Activated T-helper 9 cell treated with anti-CD3 and anti-CD28 coated beads, Interleukin-2, amount 50 U/mL, for 16 hours (primary cell): Measurements from ENCODE around the gene DTX3.
A peak's percentile ranks its signal among the peaks of the same experiment; 100 is the strongest.
"Not testable (repeated sequence)": the region's sequence is repeated elsewhere in the genome, so short reads cannot be mapped to it uniquely, and the experiment has no call there.

Experiments used
- DNase-seq: peaks from one replicate; pipeline ENCODE4 v3.0.0-alpha.2; 2020; ENCODE audit warnings: low read depth

The DTX3 gene

DNA sequence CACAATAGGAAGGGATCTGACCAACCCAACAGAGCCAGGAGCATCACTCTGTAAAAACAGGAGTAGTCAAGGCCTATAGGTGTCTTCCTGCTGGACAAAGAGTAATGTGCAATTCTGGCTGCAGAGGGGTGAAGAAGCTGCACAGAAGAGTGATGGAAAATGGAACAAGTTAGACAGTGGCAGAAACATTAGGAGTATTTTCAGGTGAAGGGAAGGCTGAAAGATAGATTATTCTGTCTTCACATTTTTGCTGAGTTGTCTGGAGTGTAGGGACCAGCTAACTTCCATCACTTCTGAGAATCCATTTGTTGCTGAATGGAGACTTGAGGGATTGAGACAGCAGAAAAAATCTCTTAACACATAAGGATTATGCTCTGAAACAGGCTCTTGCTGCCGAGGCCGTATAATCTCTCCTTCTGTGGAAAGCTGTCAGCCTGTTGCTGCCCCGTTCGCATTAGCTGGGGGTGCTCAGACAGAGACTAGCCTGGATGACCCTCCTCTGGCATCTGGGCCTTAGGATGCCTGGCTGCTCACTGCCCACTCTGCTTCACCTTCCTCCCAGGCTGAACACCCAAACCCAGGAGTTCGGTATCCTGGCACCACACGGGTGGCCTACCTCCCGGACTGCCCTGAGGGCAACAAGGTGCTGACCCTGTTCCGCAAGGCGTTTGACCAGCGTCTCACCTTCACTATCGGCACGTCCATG lies 3.5 kb downstream of the DTX3 start:
- DNase-seq: no peak

DNA sequence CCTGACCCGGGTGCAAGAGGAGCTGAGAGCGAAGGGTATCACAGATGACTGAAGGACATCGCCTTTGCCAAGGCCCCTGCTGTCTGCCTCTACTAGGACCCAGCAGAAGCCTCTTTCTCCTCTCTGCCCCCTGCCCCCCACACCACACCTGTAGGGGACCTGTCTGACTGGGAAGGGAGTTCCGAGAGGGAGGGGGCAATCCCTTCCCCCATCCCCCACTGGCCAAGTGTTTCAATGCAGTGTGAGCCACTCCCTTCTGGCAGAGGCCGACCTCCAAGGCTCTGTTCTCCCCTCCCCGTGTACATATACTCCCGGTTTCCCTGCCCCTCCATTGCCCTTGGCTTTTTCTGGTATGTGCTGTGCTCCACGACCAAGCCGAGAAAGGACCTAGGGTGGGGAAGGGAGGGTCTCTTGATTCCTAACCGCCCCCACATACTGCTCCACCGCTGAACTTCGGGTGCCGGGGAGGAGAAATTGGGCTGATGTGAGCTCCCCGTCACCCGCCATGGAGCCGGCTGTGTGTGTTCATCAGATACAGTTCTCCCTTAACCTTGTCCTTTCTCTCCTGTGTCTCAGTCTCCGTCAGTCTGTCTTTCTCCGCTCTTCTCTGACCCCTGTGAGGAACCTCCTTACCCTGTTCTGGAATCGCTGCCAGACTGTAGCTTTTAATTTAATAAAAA lies 4.6 kb downstream of the DTX3 start:
- no peak for DNase-seq

DNA sequence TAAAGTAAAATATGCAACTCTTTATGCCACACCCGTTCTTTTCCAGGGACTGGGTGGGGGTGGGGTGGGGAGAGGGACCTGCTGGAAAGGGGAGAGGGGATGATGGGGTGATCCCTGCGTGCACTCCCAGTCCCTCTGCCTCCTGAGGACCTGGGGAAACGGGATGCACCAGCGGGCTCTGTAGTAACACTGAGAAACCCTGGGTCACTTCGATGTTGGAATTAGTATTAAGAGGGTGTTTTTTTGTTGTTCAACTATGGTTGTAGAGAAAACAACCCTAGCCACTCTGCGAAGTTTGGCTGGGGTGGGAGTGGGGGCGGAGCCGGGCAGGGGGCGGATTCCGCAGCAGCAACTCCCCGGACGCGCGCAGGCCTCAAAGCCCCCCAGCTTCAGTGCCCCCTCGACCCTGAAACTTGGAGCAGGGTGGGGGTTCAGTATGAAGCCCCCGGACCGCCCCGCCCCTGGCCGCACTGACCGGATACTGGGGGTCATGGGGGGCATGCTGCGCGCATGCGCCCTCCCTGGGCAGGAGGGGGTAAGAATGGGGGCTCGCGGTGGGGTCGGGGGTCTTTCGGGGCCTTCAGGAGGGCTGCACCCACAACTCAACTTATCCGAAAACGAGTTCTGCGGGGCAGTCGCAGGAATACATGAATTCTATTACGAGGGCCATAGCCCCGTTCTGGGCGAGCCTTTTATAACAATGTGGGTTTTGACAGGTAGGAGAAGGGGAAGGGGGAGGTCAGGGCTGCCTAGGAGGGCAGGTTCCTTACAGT lies 5.3 kb downstream of the DTX3 start:
- DNase-seq: no peak

DNA sequence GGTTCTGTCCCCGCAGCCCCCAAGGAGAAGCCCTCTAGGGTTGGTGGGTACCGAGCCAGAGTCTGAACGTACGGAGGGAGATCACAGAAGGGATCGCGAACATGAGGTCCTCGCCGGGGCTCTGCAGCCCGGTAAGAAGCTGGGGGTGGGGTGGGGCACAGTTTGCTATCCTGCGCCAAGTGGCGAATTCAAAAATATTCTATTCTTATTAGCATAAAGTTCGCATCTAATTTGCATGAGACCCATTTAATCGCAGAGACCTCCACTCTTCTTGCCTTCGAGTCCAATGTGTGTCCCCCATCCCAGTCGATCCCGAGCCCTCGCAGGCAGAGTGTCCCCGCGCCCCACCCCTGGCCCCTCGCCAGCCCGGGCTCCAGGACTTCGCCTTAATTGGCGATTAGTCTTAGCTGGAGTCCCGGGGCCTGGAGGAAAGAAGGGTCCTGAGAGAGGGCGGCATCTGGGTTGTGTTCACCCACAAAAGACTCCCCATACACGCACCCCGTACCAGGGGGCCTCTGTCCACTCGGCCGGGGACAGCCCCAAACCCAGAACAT lies 6.0 kb downstream of the DTX3 start:
- DNase-seq: no peak

DNA sequence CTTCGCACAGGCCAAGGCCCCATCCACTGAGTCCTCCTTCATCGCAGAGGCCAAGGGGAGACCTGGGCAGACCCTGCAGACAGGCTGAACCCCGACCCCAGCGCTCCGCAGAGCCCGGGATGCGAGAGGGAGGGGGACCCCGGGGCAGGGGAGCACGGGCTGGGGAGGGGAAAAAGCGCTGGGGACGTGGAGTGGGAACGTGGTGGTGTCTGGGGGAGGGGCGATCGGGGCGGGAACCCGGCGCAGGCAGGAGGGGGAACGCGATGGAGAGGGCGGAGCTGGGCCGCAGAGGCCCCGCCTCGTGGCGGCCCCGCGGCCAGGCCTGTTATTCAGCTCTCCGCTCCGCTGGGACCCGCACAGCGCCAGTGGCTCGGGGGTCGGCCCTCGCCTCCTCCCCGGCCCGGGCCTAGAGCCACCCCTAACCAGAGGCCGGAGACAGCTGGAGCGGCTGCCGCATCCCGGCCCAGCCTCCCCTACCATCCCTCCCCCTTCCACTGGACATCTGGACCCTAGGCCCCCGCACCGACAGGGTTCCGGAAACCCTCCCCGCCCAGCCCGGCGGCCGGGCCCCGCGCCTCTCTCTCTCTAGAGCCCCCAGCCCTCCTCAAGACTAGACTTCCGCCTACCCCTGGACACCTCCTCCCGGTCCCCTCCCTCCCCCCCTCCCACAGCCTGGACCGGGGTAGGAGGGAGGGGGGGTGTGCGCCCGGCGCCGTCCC lies 6.6 kb downstream of the DTX3 start, which contains the start of gene ARHGEF25:
TSS of gene ARHGEF25 (plus strand) at position 328 of the 719 bp plus-strand sequence. CDS start 460 bp downstream, outside the sequence.
- DNase-seq: peak; percentile 30

DNA sequence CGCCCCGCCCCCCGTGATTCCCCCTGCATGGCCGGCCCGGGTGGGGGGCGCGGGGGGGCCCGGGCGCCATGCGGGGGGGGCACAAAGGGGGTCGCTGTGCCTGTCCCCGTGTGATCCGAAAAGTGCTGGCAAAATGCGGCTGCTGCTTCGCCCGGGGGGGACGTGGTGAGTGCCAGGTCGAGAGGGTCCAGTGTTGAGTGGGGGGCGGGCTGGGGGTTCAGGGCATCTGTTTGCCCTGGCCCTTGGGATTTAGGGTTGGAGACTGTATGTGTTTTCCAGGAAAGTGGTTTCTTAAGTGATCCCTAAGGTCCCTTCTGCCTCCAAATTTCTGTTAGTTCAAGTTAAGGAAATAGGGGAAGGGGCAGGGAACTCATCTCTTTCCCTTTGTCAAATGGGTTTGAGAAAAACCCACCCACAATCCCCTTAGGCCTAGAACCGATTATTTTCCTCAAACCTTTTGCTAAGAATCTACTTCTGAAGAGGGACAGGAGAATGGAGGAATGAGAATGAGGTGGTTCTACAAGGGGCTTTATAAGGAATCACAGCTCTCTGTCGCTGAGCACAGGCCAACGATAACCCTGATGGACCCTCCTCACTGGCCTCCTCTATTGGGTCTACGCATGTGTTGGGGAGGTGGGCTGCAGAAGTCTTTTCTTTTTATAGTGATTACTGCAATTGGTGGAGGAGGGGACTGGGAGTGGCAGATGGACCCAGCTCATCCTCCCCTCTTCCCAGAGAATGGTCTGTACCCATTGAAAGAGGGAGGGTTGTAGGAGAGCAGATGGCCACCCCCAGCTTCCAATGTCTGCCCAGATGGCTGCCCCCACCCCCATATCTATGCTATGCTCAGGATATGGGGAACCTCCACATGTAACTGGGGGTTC lies 7.4 kb downstream of the DTX3 start:
- no peak for DNase-seq

DNA sequence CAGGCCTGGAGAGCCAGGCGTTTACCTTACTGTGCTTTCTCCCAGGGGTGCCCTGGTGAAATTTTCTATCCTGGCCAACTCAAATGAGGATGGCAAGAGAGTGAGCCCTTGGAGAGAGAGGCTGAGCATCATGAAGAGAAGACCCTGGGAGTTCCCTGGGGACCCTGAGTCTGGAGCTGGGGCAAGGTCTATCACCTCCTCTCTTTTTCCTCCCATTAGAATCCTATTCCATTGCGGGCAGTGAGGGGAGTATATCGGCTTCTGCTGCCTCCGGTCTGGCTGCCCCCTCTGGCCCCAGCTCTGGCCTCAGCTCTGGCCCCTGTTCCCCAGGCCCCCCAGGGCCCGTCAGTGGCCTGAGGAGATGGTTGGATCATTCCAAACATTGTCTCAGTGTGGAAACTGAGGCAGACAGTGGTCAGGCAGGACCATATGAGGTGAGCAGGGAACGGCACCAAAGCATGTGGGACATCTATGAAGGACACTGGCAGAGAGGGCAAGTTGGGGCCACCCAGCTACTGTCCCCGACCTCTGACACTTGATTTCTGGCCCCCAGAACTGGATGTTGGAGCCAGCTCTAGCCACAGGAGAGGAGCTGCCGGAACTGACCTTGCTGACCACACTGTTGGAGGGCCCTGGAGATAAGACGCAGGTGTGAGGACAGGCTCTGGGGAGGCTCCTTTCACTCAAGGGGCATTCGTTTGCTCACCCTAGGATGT lies 8.2 kb downstream of the DTX3 start:
- DNase-seq: no peak

DNA sequence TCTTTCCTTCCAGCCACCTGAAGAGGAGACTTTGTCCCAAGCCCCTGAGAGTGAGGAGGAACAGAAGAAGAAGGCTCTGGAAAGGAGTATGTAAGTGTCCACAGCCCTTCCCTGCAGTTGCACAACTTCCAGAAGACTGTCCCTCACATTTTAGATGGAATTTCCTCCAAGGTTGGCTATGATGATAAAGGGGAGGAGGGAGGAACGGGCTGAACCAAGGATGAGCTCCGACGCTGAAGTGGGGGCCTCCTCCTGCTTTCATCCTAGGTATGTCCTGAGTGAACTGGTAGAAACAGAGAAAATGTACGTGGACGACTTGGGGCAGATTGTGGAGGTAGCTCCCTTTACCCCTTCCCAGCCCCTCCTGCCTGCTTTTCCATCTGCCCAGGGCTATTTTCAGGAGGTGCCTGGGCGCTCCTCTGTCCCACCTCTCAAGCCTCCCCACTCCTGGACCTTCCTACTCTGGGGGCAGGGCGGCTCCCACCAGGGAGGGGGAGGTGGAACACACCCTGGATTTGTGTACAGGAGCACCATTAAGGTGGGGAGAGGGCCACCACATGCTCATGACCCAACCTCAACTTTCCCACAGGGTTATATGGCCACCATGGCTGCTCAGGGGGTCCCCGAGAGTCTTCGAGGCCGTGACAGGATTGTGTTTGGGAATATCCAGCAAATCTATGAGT lies 8.9 kb downstream of the DTX3 start:
- DNase-seq: no peak

DNA sequence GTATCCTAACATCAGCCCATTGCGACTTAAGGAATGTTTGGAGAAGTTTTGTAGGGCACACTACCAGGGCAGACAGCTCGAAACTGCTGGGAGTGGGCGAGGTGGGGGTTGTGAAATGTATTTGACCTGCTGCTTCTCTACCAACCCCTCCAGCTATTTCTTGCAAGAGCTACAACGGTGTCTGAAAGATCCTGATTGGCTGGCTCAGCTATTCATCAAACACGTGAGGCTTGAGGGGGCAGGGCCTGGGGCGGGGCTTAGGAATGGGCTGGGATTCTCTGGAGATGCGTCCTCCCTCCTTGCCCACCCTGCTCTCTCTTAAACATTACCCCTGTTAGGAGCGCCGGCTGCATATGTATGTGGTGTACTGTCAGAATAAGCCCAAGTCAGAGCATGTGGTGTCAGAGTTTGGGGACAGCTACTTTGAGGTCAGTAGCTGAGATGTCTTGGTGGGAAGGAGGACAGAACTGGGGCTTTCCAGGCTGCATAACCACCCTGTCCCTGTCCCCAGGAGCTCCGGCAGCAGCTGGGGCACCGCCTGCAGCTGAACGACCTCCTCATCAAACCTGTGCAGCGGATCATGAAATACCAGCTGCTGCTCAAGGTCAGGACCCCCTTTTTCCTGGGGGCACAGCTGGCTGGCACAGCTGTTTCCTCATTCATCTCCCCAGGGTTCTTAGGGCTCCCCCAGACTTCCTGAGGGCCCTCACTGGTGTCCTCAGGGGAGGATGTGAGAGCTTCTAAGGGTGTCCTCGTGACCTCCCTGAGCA lies 9.7 kb downstream of the DTX3 start:
- no peak for DNase-seq

DNA sequence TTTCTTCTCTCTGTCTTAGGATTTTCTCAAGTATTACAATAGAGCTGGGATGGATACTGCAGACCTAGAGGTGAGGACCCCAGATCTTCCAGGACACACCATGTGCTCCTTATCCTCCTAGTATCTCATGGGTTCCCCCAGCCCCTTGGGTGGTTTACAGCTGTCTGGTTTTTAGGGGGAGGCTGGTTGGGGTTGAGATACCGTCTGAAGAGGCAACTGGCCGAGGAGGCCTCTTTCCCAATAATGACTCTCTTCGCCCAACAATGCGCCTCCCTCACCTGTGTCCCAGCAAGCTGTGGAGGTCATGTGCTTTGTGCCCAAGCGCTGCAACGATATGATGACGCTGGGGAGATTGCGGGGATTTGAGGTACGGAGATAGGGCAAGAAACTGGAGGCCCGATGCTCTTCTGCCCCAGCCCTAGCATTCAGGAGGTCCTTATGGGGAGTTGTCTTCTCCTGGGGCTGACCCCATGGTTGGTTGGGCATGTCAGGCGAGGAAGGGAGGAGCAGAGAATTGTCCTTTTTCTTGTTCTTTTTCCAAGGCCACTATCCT lies 10.4 kb downstream of the DTX3 start:
- DNase-seq: no peak

DNA sequence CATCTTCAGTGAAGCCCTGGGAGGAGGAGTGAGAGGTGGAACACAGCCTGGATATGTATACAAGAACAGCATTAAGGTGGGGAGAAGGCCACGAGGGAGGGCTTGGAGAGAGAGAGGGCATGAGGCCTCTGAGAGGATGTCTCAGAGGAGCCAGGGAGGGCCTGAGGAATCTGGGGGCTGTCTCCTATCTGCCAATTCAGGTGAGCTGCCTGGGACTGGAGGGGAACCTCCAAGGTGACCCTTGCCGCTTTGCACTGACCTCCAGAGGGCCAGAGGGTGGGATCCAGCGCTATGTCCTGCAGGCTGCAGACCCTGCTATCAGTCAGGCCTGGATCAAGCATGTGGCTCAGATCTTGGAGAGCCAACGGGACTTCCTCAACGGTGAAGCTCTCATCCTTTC lies 11.0 kb downstream of the DTX3 start:
- no peak for DNase-seq

DNA sequence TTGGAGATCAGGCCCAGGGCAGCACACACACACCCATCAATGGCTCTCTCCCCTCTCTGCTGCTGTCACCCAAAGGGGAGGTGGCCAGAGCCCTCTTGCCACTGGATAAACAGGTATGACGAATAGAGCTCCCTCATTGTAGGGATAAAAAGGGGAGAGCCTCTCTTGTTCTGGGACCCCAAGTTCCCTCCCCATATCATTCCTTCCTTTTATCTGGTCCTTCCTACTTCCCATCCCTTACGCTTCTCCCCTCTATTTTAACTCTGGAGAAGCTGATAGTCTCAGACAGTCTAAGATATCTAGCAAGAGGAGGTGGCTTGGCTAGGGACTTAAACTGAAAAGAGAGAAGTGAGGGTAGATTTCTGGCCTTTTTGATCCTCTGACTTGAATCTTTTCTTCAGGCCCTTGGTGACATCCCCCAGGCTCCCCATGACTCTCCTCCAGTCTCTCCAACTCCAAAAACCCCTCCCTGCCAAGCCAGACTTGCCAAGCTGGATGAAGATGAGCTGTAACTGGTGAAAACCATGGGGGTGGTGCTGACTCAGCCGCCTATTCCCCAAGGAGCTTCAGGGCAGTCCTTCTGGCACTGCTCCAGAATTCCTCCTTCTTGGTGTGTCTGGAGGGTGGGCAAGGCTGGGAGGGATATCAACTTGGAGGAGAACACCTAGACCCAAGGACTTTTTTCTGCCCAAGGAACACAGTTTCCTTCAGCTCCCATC lies 11.9 kb downstream of the DTX3 start:
- no peak for DNase-seq

DNA sequence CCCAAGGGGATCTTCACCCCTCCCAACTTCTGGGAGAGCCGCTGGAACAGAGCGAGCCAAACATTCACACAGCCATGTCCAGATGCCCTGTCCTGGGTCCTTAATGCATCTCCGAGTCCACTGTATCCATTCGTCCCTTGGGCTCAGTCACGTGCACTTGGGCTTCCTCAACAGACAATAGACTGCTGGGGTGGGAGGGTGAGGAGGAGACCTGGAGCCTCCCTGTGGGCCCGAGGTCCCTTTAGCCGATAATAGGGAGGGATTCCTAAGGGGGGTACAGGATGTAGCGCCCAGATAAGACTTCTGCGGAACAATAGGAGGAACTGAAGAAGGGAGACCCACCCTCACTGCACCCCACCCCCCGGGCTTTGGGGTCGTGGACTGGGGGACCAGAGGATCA lies 13.3 kb downstream of the DTX3 start:
- DNase-seq: no peak

DNA sequence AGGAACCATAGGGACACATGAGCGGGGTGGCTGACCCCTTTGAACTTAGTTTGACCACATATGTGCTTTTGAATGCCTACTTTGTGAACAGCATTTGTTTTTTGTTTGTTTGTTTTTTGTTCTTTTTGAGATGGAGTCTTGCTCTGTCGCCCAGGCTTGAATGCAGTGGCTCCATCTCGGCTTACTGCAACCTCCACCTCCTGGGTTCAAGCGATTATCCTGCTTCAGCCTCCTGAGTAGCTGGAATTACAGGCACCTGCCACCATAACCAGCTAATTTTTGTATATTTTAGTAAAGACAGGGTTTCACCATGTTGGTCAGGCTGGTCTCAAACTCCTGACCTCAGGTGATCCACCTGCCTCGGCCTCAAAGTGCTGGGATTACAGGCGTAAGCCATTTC lies 13.8 kb downstream of the DTX3 start:
- not testable (repeated sequence) for DNase-seq

DNA sequence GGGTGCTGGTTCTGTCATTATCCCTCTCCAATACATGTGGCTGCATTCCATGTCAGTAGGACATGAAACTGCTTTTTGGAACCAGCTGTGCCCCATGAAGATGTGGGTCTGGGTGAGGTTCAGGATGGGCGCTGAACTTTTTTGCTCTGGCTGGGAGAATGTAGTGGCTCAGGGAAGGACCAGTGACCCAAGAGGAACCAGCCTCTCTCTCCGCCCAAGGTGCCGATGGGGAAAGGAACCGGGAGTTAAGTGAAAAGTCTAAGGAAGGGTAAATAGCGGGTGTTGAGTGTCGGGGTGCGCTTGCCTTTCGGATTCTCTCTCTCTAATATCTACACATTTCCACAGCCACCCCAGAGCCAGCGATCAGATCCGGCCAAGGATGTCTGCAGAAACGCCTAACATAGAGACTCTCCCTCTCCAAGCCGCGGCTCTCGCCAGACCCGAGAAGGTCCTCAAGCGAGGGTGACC lies 14.4 kb downstream of the DTX3 start:
- DNase-seq: no peak

DNA sequence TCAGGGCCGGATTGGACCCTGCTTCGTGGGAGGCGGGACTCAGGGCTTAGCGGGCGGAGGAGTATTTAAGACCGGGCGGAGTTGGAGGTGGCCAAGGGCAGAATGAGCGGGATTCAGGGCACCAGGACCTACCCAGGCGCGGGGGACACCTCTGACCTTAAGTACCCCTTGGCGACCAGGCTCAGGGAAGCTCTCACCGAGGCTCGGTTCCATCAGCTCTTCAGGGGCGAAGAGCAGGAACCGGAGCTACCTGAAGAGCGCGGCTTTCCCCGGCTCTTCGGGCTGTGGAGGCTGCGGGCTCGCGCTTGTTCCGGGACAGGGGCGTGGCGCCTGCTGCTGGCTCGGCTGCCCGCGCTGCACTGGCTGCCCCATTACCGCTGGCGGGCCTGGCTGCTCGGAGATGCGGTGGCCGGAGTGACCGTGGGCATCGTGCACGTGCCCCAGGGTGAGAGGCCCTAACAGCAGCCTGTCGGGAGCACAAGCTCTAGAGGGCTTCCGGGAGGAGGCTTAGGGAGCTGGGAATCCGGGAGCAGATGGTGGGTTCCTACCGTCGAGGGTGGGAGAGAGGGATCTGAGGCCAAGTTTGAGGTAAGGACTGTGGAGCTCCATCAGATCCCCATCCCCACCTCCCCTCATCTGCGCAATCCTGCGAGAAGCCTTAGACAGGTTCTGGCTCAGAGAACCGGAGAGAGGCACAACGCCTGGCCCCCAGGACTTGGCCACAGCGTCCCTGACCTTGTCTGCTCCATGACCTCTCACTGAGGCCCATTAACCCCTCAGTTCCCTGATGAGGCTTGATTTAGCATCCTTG lies 15.0 kb downstream of the DTX3 start:
- DNase-seq: no peak
